NCI-H82 treated with DMSO at 0.1 percent for 48 hours (cell line): Measurements from ENCODE around the gene GDPD4.

Experiments
- DNase-seq: peaks from one replicate; lab custom pipeline; 2025; ENCODE audit not compliant: unreplicated experiment; lab: John Stamatoyannopoulos, UW

Gene GDPD4

DNA sequence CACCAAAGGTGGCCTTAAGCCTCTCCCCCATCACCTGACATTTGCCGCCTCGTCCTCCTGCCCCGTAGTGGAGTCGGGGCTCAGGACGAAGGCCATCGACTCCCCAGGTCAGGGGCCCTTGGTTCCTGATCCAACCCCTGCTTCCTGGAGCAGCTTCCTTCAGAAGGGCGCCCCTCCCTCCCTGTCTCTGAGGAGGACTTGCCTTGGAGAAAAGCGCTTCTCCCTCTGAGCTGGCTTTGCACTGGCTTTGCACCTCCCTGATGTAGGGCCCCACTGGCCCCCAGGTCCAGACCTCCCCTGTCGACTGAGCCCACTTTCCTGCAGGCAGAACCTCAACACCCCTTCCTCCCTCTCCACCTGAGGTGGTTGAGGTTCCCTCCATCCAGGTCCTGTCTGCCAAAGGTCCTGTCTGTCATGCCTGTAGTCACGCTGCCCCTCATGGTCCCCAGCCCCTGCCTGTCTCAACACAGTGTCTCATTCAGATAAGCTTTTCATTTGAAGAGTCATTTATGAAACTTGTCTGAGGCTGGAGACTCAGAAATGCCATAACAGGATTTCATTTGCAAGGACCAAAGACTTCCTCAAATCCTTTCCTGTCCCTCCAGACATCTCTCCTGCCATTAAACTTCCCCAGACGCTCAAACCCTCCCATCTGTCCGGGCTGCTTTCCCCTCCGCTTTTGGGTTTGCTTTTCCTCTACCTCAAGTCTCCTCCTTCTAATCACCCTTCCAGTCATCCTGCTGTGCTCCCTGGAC lies 95.0 kb downstream of the GDPD4 start:
- no peak for DNase-seq

DNA sequence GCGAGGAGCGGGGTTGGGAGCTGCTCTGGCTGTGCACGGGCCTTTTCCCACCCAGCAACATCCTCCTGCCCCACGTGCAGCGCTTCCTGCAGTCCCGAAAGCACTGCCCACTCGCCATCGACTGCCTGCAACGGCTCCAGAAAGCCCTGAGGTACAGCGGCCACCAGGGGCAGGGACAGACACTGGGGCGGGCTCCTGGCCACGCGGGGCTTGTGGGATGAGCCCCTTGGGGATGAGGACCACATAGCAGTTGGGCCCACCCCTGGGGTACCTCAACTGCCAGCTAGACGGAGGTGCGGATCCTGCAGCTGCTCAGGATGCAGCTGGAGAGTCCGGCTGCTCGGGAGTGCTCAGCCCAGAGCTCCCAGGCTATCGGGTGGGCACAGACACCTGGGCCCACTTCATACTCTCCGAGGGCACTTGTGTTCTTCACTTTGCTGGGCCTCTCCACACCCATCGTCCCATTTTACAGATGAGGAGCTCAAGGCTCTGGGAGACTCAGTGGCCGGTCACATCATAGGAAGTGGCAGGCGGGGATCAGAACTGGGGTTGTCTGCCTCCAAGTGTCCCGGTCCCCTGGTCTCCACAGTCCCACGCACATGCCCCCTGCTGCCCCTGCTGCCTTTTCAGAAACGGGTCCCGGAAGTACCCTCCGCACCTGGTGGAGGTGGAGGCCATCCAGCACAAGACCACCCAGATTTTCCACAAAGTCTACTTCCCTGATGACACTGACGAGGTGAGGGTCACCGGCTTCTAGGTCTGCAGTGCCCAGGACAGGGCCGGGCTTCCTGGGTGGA lies 95.8 kb downstream of the GDPD4 start:
- no peak for DNase-seq

GRCh38 chr11:77204754-77205466 lies 96.6 kb downstream of the GDPD4 start:
- DNase-seq, result no peak

DNA sequence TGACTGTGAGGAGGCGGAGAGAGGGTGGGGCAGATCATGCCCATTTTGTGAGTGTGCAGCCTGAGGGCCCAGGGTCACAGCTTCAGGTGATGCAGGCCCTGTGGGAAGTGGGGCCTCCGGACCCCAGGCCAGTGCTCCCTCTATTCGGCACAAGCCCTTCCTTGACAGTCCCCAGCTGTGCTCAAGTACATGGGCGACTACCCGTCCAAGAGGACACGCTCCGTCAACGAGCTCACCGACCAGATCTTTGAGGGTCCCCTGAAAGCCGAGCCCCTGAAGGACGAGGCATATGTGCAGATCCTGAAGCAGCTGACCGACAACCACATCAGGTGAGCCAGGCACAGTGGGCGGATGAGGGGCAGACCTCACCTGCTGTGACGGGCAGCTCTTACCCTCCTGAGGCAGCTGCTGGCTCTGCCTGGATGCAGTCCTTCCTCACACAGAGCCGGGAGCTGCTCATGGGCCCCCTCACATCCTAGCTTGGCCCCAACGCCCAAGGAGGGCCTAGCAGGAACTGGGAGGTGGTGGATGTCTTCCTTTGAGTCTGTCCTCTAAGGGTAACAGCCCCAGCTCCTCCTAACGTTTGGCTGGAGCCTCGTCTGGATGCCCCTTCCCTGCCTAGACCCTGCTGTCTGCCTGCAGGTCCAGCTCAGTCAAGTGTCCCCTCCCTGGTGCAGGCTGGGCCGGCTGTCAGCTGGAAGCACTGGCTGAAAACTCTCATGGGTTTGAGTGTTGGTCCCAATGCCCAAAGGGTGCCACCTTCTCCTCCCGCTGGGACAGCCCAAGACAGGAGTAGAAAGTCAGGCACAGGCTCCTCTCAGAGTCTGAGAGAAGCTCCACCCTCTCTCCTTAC lies 97.4 kb downstream of the GDPD4 start:
- no peak for DNase-seq

- DNase-seq, result no peak
Observed at GRCh38 chr11:77202941-77203900, 98.3 kb downstream of the GDPD4 start.

- DNase-seq, result no peak
Observed at GRCh38 chr11:77201991-77202841, 99.3 kb downstream of the GDPD4 start.

- DNase-seq, result no peak
Observed at GRCh38 chr11:77201370-77201769, 100.1 kb downstream of the GDPD4 start.

DNA sequence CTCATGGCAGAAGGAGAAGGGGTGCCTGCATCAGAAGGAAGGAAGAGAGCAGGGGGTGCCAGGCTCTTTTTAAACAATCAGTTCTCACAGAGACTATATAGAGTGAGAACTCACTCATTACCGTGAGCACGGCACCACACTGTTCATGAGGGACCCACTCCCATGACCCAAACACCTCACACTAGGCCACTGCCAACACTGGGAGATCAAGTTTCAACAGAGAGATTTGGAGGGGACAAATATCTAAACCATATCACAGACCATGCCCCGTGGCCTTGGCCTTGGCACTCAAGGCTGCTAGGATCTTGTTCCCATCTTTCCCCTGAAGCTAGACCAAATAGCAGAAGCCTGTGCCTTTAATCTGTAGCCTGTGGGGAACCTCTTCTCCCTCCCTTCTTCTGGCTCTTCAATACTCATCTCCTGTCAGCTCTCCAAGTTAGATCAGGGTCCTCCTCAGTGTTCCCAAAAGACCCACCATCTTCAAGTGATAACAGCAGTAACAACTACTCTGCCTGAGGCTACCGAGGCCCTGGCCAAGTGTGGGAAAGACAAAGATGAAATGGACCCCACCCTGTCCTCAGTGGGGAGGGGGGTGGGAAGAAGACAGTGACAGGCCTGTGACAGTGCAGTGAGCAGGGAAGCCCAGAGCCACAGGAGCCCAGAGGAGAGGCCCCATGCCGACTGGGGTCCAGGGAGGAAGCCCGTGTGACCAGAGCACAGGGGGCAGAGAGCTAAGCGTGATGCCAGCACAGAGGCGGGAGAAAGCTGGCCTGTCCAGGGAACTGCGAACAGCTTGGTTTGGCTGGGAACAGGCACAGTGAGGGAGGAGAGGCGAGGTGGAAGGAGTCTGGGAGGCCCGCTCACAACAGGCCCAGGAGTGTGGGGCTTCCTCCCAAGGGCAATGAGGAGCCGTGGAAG lies 100.9 kb downstream of the GDPD4 start:
- DNase-seq, result no peak

DNA sequence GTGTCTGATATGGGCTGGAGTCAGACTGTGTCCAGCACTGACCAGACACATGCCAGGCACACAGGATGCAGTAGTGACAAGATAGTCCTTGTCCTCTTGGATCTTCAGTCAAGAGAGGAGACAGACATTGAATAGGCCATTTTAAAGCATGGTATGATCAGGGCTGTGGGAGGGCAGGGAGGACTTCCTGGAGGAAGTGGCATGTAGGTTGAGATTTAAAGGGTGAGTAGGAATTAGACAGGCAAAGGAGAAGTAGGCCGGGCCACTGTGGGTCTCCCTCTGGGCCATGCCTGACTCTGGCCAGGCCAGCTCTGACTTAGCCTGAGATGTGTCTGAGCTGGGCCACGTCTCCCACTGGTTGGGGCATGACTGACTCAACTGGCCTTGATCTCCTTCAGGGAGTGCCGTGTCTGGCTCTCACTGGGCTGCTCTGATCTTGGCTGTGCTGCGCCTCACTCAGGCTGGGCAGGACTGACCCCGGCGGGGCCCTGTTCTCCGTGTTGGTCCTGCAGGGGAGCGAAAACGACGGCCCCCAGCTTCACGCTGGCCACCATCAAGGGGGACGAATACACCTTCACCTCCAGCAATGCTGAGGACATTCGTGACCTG lies 102.2 kb downstream of the GDPD4 start:
- DNase-seq, result no peak

DNA sequence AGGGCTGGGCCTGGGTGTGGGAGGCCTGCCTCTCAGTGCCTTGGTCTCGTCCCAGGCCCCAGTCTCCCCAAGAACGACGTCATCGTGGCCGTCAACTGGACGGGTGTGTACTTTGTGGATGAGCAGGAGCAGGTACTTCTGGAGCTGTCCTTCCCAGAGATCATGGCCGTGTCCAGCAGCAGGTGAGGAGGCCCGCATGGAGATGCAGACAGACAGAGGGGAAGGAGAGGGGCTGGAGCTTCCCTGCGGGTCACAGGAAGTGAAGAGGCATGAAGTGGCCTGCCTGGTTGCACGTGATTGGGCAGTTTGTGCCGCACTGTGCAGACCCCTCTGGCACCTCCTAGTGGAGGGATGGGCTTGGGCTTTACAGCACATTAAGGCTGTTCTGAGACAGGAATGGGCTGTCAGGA lies 103.0 kb downstream of the GDPD4 start:
- DNase-seq, result no peak

GRCh38 chr11:77197626-77198320 lies 103.7 kb downstream of the GDPD4 start:
- DNase-seq, result no peak

DNA sequence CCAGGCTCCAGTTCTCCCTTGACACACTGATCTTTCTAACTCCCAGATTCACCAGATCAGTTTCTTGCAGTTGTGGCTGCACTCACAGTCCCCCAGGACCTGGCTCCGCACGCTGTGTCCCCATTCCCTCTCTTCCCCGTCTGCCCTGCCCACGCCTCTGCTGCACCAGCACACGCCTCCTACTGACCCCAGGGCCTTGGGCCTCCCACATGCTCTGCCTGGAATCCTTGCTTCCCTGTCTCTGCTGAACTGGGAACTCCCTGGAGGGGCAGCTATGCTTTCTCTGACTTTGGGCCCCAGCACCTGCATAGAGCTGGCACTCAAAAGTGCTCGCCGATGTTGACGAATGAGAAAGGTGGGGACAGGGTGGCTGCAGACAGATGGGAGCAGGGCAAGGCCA lies 104.5 kb downstream of the GDPD4 start:
- no peak for DNase-seq

DNA sequence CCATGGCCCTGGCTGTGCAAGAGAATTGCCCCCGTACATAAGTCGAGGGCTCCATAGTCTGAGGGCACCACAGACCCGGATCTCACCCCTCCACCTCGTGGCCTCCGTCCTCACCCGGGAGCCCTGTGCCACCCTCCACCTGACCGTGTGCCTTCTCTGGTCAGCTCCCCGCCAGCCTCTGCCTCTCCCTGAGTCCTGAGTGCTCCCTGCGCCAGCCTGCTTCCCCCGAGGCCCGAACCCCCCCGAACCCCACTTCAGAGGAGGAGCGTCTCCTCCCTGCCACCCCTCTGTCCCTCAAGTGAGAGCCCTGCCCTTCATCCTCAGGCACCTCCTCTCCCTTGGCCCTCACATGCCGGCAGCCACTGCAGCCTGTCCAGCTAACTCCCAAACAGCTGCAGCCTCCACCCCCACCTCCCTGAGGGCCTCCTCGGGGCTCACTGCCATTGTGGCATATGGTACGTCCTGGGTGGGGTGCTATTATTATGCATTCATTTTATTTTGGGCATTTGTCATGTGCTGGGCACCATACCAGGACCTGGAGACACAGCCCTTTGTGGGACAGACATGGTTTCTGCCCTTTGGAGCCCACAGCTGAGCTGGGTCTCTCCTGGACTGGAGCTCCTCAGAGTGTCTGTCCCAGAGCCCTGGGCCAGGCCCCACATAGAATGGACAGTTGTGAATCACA lies 106.3 kb downstream of the GDPD4 start:
- DNase-seq, result no peak

GRCh38 chr11:77193911-77194830 lies 107.3 kb downstream of the GDPD4 start:
- DNase-seq, result no peak

GRCh38 chr11:77193167-77193566 lies 108.3 kb downstream of the GDPD4 start:
- no peak for DNase-seq
